ENCODE measurements around the gene MPV17L2.

MPV17L2 gene

DNA sequence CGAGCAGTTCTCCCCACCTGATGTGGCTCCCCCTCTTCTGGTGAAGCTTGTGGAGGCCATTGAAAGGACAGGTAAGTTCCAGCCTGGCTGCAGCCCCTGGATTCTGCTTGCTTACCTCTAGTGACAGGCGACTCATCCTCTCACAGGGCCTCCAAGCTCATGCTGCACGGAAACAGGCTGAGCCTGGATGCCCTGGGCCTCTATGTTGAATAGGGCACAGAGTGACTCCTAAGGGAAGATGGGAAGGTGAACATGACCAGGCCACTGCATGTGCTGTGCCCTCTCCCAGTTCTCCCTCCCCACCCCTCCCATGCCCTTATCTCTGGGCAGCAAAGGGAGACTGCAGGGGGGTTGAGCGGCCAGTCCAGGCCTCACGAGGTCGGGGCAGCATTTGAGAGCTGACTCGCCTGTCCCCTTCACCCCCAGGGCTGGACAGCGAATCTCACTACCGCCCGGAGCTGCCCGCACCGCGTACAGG is 32.5 kb upstream of the MPV17L2 start:
- no peak for DNase-seq (ENCODE audit: low read depth in 2 of 2, low spot score in 1 of 2)

DNA sequence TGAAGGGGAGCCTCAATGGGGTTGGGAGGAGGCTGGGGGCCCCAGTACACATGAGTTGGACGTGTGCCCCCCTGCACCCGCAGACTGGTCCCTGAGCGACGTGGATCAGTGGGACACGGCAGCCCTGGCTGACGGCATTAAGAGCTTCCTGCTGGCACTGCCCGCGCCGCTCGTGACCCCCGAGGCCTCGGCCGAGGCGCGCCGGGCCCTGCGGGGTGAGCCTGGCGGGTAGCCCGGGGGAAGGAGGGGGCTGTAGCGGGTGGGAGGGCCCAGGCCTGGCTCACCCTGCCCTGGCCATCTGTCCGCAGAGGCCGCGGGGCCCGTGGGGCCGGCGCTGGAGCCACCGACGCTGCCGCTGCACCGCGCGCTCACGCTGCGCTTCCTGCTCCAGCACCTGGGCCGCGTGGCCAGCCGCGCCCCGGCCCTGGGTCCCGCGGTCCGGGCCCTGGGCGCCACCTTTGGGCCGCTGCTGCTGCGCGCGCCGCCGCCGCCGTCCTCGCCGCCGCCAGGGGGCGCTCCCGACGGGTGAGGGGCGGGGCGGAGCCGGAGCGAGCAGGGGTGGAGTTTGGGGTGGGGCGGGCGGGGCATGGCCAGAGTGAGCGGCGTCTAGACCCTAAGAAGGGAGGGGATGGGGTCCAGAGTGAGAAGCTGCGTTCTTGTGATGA is 31.9 kb upstream of the MPV17L2 start:
- peak; percentile 64 to 66 for DNase-seq (ENCODE audit: low read depth in 2 of 2, low spot score in 1 of 2)

DNA sequence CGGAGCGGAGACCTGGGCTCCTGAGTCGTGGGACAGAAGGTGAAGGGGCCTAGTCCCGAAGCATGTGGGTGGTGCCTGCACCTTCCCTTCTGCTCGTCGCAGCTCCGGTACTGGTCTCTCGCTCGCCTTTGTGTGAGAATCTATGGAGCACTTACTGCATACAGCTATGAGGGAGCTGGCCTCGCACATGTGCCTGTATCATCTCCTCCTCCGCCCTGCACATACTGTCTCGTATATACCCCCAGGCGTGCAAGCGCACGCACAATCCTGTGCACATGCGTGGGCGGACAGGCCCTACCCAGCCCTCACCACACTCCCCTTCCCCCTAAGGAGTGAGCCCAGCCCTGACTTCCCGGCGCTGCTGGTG is 31.4 kb upstream of the MPV17L2 start:
- no peak for DNase-seq (ENCODE audit: low read depth in 2 of 2, low spot score in 1 of 2)

DNA sequence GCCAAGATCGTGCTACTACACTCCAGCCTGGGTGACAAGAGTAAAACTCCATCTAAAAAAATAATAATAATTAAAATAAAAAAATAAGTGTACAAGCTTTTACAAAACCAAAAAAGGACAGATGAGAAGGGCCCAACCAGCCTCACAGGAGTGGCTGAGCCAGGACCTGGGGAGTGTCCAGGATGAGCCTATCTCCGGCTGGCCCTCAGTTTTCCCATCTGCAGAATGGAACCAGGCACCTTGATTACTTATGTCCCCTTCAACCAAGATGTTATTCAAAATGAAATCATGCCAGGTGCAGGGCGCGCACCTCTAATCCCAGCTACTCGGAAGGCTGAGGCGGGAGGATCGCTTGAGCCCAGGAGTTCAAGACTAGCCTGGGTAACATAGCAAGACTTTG is 28.9 kb upstream of the MPV17L2 start:
- no peak for DNase-seq (ENCODE audit: low read depth in 2 of 2, low spot score in 1 of 2)

DNA sequence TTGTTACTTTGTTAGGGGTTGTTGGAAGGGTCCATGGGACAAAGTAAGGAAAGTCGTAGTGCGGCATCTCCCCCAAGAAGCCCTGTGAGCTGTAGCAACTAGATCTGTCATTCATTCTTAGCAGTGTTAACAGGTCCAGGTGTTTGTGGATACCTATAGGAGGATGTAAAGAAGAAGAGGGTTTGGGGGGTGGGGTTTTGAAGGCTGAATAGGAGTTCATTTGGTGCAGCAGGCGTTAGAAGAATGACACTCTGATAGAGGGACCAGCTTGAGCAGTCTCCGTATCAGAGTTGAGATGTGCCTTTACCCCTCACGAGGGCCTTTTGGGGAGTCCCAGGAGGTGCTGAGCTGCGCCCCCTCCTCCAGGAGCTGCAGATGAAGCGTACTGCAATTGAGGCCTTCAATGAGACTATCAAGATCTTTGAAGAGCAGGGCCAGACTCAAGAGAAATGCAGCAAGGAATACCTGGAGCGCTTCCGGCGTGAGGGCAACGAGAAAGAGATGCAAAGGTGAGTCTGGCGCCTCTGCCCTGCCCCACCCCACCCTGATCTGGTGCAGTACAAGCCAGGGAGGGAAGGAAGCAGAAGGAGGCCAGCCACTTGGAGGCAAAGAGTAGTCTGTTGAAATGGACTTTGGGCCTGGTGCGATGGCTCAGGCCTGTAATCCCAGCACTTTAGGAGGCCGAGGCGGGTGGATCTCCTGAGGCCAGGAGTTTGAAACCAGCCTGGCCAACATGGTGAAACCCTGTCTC is 27.0 kb upstream of the MPV17L2 start:
- no peak for DNase-seq (ENCODE audit: low read depth in 2 of 2, low spot score in 1 of 2)

DNA sequence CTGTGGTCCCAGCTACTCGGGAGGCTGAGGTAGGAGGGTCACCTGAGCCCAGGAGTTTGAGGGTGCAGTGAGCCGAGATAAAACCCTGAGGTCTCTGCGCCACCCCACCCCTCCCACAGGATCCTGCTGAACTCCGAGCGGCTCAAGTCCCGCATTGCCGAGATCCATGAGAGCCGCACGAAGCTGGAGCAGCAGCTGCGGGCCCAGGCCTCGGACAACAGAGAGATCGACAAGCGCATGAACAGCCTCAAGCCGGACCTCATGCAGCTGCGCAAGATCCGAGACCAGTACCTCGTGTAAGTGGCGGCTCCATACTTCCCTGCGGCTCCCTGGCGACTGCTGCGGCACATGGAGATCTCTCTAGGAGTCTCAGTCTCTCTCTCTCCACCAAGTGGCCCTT is 26.0 kb upstream of the MPV17L2 start:
- DNase-seq (ENCODE audit: low read depth in 2 of 2, low spot score in 1 of 2): no peak

DNA sequence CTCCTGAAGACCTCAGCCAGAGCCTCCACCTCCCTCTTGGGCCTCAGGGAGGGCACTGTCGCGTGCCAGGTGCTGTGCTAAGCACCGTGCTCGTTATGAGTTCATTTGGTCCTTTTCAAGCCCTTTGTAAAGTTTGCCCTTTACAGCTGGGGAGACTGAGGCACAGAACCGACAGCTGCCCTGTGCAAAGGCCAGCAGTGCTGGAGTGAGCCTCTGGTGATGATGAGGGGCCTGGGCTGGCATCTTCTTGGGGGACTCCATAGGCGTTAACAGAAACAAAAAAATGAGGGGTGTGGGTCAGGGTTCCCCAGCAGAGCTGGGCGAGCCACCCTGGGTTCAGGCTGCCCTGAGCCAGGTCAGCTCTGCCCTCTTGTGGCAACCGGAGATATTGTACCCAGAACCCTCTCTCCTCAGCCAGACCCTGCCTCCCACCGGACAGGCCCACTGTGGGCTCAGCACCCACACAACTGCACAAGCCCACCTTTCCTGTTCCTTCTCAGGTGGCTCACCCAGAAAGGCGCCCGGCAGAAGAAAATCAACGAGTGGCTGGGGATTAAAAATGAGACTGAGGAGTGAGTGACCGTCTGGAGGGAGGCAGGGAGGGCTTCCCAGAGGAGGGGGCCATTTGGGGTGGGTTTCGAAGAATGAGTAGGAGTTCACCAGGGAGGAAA is 24.9 kb upstream of the MPV17L2 start:
- DNase-seq (ENCODE audit: low read depth in 2 of 2, low spot score in 1 of 2): no peak

DNA sequence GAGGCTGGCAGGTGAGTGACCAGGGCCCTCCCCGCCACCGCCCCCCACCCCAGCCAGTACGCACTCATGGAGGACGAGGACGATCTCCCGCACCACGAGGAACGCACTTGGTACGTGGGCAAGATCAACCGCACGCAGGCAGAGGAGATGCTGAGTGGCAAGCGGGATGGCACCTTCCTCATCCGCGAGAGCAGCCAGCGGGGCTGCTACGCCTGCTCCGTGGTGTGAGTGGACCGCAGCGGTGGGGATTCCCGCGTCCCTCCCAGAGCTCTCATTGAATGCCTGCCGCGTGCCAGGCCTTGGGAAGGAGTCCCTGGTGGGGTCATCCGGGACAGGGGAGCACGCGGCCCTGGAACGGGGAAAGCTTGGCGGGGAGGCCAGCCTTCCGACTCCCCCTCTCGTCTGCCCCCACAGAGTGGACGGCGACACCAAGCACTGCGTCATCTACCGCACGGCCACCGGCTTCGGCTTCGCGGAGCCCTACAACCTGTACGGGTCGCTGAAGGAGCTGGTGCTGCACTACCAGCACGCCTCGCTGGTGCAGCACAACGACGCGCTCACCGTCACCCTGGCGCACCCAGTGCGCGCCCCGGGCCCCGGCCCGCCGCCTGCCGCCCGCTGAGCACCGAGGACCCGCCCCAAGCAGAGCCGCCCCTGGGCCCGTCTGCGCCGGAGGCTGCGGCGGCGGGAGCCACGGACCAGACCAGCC is 24.2 kb upstream of the MPV17L2 start:
- no peak for DNase-seq (ENCODE audit: low read depth in 2 of 2, low spot score in 1 of 2)

DNA sequence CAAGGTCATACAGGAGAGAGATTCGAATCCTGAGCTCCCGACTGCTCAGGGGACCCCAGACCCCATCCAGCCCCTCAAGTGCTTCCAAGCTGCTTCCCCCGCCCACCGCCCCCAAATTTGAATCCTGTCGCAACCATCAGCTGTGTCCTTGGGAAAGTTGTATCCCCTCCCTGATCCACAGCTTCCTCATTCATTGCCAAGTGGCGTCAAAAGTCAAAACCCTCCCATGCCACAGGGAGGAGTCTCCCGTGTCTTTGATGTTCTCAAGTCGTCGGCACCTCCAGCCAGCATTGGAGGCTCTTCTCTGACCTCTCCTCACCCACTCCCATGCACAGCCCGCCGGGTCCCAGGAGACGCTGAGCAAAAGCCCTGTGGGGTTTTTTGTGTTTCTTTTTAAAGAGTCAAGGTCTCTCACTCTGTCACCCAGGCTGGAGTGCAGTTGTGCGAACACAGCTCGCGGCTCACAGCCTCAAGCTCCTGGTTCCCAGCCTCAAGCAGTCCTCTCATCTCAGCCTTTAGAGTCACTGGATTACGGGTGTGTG is 22.2 kb upstream of the MPV17L2 start:
- DNase-seq (ENCODE audit: low read depth in 2 of 2, low spot score in 1 of 2): no peak

DNA sequence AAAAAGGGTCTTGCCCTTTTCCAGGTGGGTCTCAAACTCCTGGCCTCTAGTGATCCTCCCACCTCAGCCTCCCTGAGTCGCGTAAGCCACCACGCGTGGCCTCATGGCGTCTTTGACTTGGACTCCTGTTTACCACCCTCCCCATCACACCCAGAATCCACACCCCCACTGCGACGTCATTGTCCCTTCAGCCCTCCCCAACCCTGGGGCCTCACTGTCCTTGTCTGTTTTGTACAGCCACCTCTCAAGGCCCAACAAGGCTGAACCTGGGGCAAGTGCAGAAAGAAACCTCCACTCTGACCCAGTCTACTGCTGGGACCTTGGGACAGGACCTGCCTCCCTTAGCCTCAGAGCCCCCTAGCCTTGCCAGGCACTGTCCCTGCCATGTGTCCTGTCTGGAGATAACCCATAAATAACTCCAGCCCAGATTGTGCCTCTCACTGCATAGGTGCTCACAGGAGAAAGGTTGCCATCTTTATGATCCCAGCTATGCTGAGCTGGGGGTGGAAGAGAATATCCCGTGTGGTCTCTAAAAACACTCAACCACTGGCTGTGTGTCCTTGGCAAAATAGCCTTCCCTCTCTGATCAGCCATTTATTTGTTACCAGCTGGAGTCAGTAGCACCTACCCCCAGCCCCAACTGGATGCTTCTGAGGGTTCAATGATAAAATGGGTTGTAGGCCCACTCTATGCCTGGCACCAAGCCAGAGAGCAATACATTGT is 21.3 kb upstream of the MPV17L2 start:
- no peak for DNase-seq (ENCODE audit: low read depth in 2 of 2, low spot score in 1 of 2)

DNA sequence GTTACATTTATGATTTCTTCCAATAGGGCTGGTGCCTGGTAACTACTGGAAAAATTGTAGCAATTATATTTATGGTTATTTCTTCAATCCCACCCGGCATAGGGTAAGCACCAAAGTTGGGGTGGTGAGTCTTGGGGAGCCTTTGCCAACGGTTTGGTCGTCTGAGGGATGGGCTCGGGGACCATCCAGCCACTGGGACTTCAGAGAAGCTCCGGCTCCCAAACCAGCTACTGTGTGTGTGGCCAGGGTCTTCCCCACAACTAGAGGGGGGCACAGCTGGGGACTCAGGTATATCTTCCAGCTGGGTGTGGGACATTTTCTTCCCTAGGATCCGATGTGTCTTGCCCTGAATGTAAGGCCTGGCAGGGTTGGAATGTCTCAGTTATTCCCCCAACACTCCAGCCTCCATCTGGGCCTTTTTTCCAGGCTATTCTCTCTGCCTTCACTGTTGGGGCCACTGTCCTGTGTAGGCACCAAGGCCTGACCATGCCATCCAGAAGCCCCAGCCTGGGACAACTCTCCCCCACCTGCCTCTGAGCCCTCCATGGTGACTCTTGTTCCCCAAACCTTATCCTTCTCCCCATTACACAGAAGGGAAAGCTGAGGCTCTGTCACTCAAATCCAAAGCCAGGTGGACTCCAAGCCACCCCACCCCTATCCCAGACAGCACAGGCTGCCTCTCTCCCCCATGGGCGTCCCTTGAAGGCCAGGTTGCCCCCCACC is 20.5 kb upstream of the MPV17L2 start:
- no peak for DNase-seq (ENCODE audit: low read depth in 2 of 2, low spot score in 1 of 2)

DNA sequence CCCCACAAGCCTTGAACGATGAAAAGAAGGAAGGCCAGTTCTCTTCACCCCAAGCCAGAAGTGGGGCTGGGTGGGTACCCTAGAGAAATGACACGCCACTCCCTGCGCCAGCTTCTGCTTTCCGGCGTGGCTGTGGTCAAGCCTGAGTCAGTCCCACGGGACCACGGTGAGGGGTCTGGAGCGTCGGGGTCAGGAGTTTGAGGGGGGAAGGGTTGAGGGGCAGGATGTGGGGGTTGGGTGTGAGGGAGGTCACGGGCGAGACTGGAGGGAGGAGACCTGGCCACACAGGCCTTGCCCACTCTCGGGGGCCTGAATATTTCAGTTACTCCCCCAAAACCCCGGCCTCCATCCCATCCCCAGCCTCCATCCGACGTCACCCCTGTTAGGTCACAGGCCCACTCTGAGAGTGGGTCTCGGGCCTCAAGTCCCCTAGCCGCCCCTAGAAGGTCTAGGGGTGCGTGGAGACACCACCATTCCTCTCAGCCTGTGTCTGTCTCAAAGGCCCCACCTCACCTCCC is 19.9 kb upstream of the MPV17L2 start:
- DNase-seq (ENCODE audit: low read depth in 2 of 2, low spot score in 1 of 2): no peak

DNA sequence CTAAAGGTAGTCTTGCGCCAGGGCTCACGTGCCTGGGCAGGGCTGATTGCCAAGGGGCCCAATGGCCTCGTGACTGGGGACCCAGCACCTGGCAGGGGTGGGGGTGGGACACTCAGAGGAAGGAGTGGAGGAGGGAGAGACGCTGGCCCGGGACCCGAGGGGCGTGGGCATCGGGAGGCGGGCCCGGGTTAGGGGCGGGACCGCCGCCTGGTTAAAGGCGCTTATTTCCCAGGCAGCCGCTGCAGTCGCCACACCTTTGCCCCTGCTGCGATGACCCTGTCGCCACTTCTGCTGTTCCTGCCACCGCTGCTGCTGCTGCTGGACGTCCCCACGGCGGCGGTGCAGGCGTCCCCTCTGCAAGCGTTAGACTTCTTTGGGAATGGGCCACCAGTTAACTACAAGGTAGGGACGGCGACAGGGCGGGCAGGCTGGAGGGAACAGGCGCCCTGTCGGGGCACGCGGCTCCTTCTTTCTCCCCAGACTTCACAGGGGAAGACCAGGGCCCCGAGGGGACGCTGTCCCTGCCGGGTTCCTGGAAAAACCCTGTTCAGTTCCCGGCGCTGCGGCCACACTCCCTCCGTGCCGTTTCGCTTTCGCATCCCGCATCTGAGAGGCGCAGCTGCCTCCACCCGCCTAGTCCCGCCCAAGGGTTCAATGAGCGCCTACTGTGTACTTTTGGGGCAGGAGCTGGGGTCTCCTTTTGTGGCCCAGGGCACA is 19.3 kb upstream of the MPV17L2 start, which contains the start of gene IFI30:
Gene IFI30, plus strand, starts transcription at position 242 of the 717 bp plus-strand sequence. Its CDS starts 29 bp downstream, at position 271.
- DNase-seq (ENCODE audit: low read depth in 2 of 2, low spot score in 1 of 2): no peak

DNA sequence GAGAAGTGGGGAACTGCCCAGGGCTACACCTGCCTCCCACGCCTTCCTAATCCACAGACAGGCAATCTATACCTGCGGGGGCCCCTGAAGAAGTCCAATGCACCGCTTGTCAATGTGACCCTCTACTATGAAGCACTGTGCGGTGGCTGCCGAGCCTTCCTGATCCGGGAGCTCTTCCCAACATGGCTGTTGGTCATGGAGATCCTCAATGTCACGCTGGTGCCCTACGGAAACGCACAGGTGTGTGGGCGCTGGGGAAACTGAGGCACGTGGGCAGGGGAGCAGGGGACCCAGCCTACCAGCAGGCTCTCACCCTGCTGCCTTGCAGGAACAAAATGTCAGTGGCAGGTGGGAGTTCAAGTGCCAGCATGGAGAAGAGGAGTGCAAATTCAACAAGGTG is 18.0 kb upstream of the MPV17L2 start:
- DNase-seq (ENCODE audit: low read depth in 2 of 2, low spot score in 1 of 2): no peak

DNA sequence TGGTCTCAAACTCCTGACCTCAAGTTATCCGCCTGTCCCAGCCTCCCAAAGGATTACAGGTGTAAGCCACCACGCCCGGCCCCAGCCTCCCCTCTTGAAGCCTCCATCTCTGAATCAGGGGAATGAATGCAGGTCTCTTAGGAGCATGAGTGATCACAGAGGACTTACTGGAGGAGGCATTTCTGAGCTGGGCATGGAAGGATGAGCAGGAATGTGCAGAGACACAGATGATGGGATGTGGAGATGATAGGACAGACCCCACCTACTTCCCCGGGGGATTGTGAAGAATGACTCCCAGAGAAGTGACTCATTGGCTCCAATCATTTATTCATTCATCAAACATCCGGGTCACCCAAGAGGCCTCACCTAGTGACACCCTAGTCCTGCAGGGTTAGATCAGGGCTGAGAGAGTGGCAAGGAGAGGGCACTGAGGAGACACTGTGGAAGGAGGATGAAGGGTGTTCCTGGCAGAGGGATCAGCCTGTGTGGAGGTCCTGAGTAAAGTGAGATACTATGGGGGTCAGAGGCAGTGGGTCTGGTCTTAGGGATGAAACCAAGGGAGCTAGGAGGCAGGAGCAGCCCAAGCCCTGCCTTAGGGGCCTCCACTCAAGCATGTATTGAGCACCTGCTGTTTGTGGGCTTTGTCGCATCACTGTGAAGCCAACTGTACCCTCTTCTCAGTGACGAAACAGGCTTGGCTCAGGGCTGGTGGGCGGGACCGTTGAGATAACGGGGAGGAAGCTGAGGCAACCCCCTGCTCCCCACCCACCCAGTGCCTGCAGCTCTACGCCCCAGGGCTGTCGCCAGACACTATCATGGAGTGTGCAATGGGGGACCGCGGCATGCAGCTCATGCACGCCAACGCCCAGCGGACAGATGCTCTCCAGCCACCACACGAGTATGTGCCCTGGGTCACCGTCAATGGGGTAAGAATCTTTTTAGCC is 16.4 kb upstream of the MPV17L2 start:
- DNase-seq (ENCODE audit: low read depth in 2 of 2, low spot score in 1 of 2): no peak

DNA sequence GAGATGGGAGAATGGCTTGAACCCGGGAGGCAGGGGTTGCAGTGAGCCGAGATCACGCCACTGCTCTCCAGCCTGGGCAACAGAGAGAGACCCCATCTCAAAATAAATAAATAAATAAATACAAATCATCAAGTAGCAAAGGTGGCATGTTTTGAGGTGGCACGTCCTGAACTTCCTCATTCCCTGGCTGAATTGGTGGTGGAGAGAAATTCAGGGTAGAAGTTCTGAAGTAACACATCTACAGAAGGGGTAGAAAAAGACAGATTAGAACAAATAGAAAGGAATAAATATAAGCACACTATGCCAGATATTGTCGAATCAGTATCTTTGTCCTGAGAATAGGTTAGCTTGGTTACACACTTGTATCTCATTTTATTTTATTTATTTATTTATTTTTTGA is 13.1 kb upstream of the MPV17L2 start:
- DNase-seq (ENCODE audit: low read depth in 2 of 2, low spot score in 1 of 2): no peak

DNA sequence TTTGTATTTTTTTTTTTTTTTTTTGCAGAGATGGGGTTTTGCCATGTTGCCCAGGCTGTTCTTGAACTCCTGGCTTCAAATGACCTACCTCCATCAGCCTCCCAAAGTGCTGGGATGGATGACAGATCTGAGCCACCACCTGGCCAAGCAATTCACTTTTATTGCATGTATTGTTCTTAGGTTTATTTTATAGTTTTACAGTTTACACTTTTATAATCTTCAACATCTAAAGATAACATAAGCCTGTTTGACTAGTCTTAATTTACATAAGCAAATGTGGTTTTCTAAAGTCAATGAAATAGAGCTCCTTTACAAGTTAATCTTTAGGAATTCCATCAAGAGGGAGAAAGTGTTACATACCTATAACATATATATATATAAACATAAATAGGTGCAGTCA is 9.5 kb upstream of the MPV17L2 start:
- DNase-seq (ENCODE audit: low read depth in 2 of 2, low spot score in 1 of 2): no peak

DNA sequence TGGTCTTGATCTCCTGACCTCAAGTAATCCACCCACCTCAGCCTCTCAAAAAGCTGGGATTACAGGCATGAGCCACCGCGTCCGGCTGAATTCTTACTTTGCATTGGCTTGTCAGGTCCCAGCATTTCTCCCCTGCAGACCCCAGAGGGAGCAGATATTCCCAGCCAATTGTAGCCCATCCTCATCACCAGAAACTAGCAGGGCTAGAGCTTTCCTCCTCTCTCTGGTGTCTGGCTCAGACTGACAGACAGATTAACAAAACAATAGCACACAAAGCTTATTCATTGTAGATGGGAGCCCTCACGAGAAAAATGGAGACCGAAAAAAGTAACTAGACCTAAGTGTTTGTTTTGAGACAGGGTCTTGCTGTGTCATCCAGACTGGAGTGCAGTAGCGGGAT is 7.5 kb upstream of the MPV17L2 start:
- DNase-seq (ENCODE audit: low read depth in 2 of 2, low spot score in 1 of 2): no peak

Measured in stimulated activated CD8-positive, alpha-beta memory T cell treated with anti-CD3 and anti-CD28 coated beads, Interleukin-4, amount 100 ng/mL, for 1 hour (primary cell).